ENCODE measurements around the gene ANKRD44.

DNA sequence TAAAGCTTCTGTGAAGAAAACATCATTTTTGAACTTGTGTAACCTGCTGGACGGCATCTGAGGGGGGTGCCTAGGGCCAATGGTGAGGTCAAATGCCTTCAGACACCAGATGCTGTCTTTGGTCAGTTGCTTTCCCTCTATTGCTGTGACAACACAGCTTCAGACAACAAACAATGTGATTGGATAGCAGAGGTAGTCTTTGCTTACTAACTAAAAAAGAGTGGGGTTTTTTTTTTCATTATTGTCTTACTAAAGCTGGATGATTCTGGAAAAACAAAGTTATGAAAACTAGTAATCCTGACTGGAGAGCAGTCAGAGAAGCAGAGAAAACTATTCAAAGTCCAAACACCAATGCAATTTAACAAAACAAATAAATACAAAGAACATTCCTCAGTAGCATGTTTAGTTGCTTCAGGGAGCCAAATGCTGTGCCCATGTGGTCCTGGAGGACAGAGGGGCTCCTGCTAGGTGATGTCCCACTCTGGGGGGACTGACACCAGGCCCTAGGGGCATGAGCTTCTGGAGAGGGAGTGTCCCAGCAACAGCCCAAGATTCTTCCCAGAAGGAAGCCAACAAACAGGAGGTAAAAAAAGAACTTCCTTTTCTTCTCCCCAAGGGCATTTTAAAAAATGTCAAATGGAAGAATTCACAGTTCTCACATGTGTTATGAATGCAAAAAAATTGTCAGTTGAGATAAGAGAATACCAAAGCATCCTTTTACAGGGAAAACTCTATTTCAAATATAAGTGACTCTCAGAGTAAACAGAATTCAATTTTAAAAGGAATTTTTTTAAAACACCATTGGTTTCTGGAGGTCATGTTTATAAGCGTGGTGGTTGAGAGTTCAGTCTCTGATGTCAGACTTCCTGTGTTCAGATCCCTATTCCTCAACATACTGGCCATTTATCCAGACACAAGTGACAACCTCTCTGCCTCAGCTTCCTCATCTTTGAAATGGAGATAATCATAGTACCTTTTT lies 203.0 kb downstream of the ANKRD44 start:
- TF ChIP-seq YY1 (IDR thresholded peaks at IDR 0.05; ENCODE audit: insufficient read depth, insufficient read length) (no peak), ZNF274 (IDR thresholded peaks at IDR 0.05; ENCODE audit: low read depth, low read length) (no peak), SUZ12 (IDR thresholded peaks at IDR 0.05; ENCODE audit: extremely low read depth, insufficient read depth, insufficient read length) (no peak)
